Lung (tissue), 12 donors: ENCODE measurements around the gene CTCFL. TPM values are rescaled to one million over a fixed set of nuclear protein-coding genes. Genes with fewer than 3 reads are reported as not detected.
A peak's percentile ranks its signal among the peaks of the same experiment; 100 is the strongest.

Source experiments
- ATAC-seq: fragments of 200-7000 bp; cut with Tn5 transposase; one replicate; pipeline ENCODE4 v1.9.1; 2020; ENCODE audit warnings: moderate number of reproducible peaks; ENCODE audit not compliant: insufficient read depth, low FRiP score
- DNase-seq, 3 donors: peaks; one replicate each; pipeline ENCODE4 v3.0.0-alpha.2; 2013 to 2017
- H3K27ac ChIP-seq, 2 donors: one replicate each; pipeline ENCODE4 v1.5.1; 2013; ENCODE audit warnings: mild to moderate bottlenecking in 2 of 2, moderate library complexity in 2 of 2, control low read depth in 1 of 2, inconsistent platforms in 1 of 2, low read depth in 1 of 2, low read length in 1 of 2
- H3K27me3 ChIP-seq, 3 donors: one replicate each; pipeline ENCODE4 v1.5.1; 2013; ENCODE audit warnings: low read length in 2 of 3; ENCODE audit not compliant: control insufficient read depth in 3 of 3, insufficient read depth in 3 of 3
- H3K36me3 ChIP-seq, 4 donors: one replicate each; pipeline ENCODE4 v1.5.1; 2013; ENCODE audit warnings: low read length in 4 of 4, mild to moderate bottlenecking in 1 of 4, moderate library complexity in 1 of 4; ENCODE audit not compliant: control insufficient read depth in 4 of 4, insufficient read depth in 4 of 4
- H3K4me1 ChIP-seq, 5 donors: one replicate each; pipeline ENCODE4 v1.5.1; 2013; ENCODE audit warnings: low read length in 5 of 5, mild to moderate bottlenecking in 2 of 5, moderate library complexity in 1 of 5; ENCODE audit not compliant: control insufficient read depth in 5 of 5, insufficient read depth in 5 of 5
- H3K4me3 ChIP-seq: one replicate; pipeline ENCODE4 v1.5.1; 2013; ENCODE audit warnings: mild to moderate bottlenecking, control low read depth, moderate library complexity
- H3K9ac ChIP-seq, 2 donors: one replicate each; pipeline ENCODE4 v1.5.1; 2013; ENCODE audit warnings: low read length in 2 of 2, control low read depth in 1 of 2; ENCODE audit not compliant: insufficient read depth in 1 of 2
- H3K9me3 ChIP-seq, 4 donors: one replicate each; pipeline ENCODE4 v1.5.1; 2013; ENCODE audit warnings: low read length in 3 of 4, mild to moderate bottlenecking in 1 of 4, moderate library complexity in 1 of 4; ENCODE audit not compliant: control insufficient read depth in 4 of 4, insufficient read depth in 3 of 4
- WGBS, 2 donors: extraction: QIAGEN DNeasy Blood & Tissue Kit; methylation state at CpG; one replicate each; pipeline ENCODE4 v1.1.7; 2013; 5-methylcytosine and 5-hydroxymethylcytosine counted together
- polyA plus RNA-seq, 2 donors: library from polyadenylated mRNA; stranded (reverse); fragments of 200-250 nt; gene quantifications; one replicate each; pipeline ENCODE4 v1.2.1, GENCODE V29; 2013
- total RNA-seq, 2 donors: library from RNA; depleted of rRNA in 1 of 2; stranded (reverse); fragments of >200 nt in 1 of 2; gene quantifications; one replicate each; pipeline ENCODE4 v1.2.1, GENCODE V29; 2014 to 2021
- TF ChIP-seq, protein P1 (sequence below): IDR thresholded peaks from 2 replicates; pipeline ENCODE4 v1.5.1; 2012; ENCODE audit warnings: mild to moderate bottlenecking; ENCODE audit errors: control extremely low read depth, extremely low read depth
- donor health status: control.
- donor health status: control.
- donor health status: Bipolar disorder and iron deficiency.
- donor health status: healthy.
- donor health status: DM: yes; HTN: yes; CAD: no.

Gene CTCFL
- total and polyA plus RNA-seq, 4 donors = 0.02 TPM; not detected in 3

DNA sequence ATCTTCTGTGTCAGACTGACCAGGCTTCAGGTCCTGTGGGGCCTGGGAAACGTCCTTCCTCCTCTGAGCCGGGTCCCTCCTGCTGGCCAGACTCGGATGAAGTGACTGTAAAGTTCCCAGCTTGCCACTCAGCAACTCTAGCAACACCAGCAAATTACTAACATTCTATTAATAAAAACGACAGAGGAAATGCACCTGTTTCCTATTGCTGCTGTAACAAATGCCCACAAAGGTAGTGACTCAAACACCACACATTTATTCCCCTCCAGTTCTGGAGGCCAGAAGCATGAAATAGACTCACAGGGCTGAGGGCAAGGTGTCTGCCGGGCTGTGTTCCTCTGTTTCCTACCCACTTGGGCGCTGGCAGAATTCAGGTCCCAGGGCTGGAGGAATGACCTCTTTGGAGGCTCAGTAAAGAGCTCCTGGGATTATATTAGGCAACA lies 48.8 kb downstream of the CTCFL start:
- 11 to 38% methylated on average over 6 of the region's 6 CpGs for WGBS, 2 donors
- no peak for ATAC-seq

DNA sequence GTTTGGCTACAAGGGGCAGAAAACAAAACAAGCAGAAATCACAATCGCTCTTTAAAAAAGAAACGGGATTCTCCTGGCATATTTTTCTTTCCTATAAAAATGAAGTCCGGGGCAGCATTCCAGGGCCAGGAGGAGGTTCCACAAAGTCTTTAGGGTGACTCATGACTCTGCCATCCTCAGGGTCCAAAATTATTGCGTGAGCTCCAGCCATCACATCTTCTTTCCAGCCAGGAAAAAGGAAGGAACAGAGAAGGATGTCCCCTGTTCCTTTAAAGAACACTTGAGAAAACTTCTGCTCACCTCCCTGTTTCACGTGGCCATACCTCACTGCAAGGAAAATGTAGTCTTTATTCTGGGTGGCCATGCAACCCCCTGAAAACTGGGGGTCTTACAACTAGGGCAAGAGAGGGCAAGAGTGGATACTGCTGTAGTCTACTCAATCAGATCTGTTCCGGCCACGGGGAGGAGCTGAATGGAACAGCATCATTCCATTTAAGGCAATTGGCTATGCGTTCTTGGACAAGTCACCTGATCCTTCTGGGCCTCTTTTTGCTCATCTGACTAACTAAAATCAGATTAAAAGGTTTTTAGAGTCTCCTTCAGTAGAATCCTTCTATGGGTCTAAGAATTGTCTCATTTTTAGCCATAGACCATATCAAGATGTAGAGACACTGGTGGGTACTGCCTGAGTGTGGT lies 49.4 kb downstream of the CTCFL start:
- 72 to 85% methylated on average over 8 of the region's 8 CpGs for WGBS, 2 donors
- TF ChIP-seq, protein P1, sequence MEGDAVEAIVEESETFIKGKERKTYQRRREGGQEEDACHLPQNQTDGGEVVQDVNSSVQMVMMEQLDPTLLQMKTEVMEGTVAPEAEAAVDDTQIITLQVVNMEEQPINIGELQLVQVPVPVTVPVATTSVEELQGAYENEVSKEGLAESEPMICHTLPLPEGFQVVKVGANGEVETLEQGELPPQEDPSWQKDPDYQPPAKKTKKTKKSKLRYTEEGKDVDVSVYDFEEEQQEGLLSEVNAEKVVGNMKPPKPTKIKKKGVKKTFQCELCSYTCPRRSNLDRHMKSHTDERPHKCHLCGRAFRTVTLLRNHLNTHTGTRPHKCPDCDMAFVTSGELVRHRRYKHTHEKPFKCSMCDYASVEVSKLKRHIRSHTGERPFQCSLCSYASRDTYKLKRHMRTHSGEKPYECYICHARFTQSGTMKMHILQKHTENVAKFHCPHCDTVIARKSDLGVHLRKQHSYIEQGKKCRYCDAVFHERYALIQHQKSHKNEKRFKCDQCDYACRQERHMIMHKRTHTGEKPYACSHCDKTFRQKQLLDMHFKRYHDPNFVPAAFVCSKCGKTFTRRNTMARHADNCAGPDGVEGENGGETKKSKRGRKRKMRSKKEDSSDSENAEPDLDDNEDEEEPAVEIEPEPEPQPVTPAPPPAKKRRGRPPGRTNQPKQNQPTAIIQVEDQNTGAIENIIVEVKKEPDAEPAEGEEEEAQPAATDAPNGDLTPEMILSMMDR = no peak
- no peak for DNase-seq
- Histone ChIP-seq H3K27ac (no peak overlapping the region), H3K4me1 (peaks cover 0 to 13% (median 0%) of the 10 kb centered on the region in 5 donors), H3K27me3 (peaks cover 0 to 2% (median 0%) of the 10 kb centered on the region in 3 donors), H3K36me3 (no peaks in the 10 kb centered on the region), H3K9me3 (no peaks in the 10 kb centered on the region), H3K9ac (no peak overlapping the region), H3K4me3 (no peak overlapping the region)
- ATAC-seq = no peak

More for the DNA sequence above, 48.8 kb downstream of the CTCFL start:
- Histone ChIP-seq H3K9ac (no peak overlapping the region), H3K4me1 (peaks cover 0 to 7% (median 0%) of the 10 kb centered on the region in 5 donors), H3K4me3 (no peak overlapping the region), H3K36me3 (no peaks in the 10 kb centered on the region), H3K9me3 (no peaks in the 10 kb centered on the region), H3K27ac (no peak overlapping the region), H3K27me3 (no peaks in the 10 kb centered on the region)
- DNase-seq = peak in 1 of 3 donors; percentile 37
- TF ChIP-seq, protein P1 = no peak

DNA sequence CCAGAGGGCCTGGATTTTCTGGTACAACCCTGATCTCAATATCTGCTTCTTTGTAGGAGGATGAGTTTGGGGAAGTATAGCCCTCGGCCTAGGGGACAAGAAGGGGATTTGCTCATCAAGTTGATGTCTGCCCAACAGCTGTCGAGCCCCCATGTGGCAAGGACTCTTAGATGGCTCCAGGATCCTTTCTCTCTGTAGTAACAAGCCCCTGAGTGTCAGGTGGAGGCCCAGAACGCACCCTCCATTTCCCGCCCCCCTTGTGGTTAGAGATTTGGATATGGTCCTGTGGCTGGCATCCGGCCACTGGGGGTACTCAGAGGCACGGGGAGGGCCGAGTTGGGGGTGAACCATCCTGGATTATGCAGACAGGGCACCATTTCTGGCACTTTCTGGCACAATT lies 50.1 kb downstream of the CTCFL start:
- Histone ChIP-seq H3K27me3 (peaks cover 0 to 2% (median 0%) of the 10 kb centered on the region in 3 donors), H3K27ac (no peak overlapping the region), H3K4me1 (peaks cover 0 to 13% (median 0%) of the 10 kb centered on the region in 5 donors), H3K9ac (no peak overlapping the region), H3K36me3 (no peaks in the 10 kb centered on the region), H3K9me3 (no peaks in the 10 kb centered on the region), H3K4me3 (no peak overlapping the region)
- WGBS, 2 donors = 39 to 71% methylated on average over 7 of the region's 7 CpGs
- ATAC-seq = no peak
- TF ChIP-seq, protein P1 = no peak
- DNase-seq = no peak
